ENCODE data around the gene AAMDC. TPM values are rescaled to one million over a fixed set of nuclear protein-coding genes. Genes with fewer than 3 reads are reported as not detected.

The AAMDC gene
- polyA plus RNA-seq, 3 donors = 8.9 to 32.9 (median 28.1) TPM

DNA sequence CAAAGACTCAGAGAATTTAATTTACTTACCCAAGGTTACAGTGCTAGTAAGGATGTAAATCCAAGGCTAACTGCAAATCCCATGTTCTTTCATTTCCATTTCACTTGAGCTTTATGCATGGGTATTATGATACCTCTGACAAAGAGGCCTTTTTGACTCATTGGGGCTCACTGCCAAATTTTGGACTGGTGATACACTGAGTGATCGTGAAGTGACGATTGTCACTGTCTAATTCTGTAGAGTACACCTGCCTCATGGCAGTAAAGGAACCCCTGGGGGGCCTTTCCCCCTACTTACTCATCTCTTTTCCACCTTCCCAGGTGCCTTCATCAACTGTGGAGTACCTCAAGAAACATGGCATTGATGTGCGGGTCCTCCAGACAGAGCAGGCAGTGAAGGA lies 50.9 kb downstream of the AAMDC start:
- 100% methylated on average over 1 of the region's 3 CpGs for WGBS (ENCODE audit: insufficient coverage)
- no peak for TF ChIP-seq CTCF (IDR thresholded peaks at IDR 0.05)
- Mint-ChIP-seq H3K4me3 (no peak overlapping the region), H3K27me3 (ENCODE audit: low read depth in 3 of 3) (no peaks in the 10 kb centered on the region), H3K27ac (no peak overlapping the region), H3K36me3 (peaks cover 35 to 57% of the 10 kb centered on the region in 2 donors), H3K9me3 (no peaks in the 10 kb centered on the region), H3K4me1 (no peaks in the 10 kb centered on the region)
- DNase-seq = no peak
- Histone ChIP-seq H3K79me2 (ENCODE audit: insufficient read depth, low read length) (no peaks in the 10 kb centered on the region), H3K4me2 (replicated peaks; ENCODE audit: extremely low read depth, low read length, poor library complexity, severe bottlenecking) (no peak overlapping the region), H4K20me1 (ENCODE audit: insufficient read depth, low read length) (no peaks in the 10 kb centered on the region), H3K27ac (ENCODE audit: low read depth in 1 of 2, low read length in 2 of 2) (no peak overlapping the region), H3K4me3 (replicated peaks in 1 of 3; ENCODE audit: low read depth in 2 of 3, low read length in 3 of 3) (no peak overlapping the region), H3K36me3 (replicated peaks in 1 of 2; ENCODE audit: control insufficient read depth in 1 of 2, insufficient read depth in 2 of 2, low read length in 2 of 2) (peaks cover 41 to 64% of the 10 kb centered on the region in 2 donors), H3K9me3 (replicated peaks in 1 of 2; ENCODE audit: control insufficient read depth in 1 of 2, insufficient read depth in 1 of 2, low read length in 2 of 2) (no peaks in the 10 kb centered on the region), H3K9ac (ENCODE audit: insufficient read depth, low read length, poor library complexity, severe bottlenecking) (no peak overlapping the region), H2AFZ (ENCODE audit: insufficient read depth, low read depth, low read length, poor library complexity, severe bottlenecking) (no peak overlapping the region), H3K27me3 (ENCODE audit: control insufficient read depth in 2 of 2, insufficient read depth in 2 of 2, low read length in 2 of 2) (no peaks in the 10 kb centered on the region), H3K4me1 (ENCODE audit: control insufficient read depth in 1 of 2, insufficient read depth in 2 of 2, low read length in 2 of 2) (no peaks in the 10 kb centered on the region)
- intact Hi-C loops (cut with micrococcal nuclease) = no loop called here

GRCh38 chr11:77873345-77873744 lies 52.4 kb downstream of the AAMDC start:
- Histone ChIP-seq H4K20me1 (ENCODE audit: insufficient read depth, low read length) (no peaks in the 10 kb centered on the region), H2AFZ (ENCODE audit: insufficient read depth, low read depth, low read length, poor library complexity, severe bottlenecking) (no peak overlapping the region), H3K9ac (ENCODE audit: insufficient read depth, low read length, poor library complexity, severe bottlenecking) (no peak overlapping the region), H3K79me2 (ENCODE audit: insufficient read depth, low read length) (no peaks in the 10 kb centered on the region), H3K27ac (ENCODE audit: low read depth in 1 of 2, low read length in 2 of 2) (no peak overlapping the region), H3K4me3 (replicated peaks in 1 of 3; ENCODE audit: low read depth in 2 of 3, low read length in 3 of 3) (no peak overlapping the region), H3K36me3 (replicated peaks in 1 of 2; ENCODE audit: control insufficient read depth in 1 of 2, insufficient read depth in 2 of 2, low read length in 2 of 2) (peaks cover 54 to 79% of the 10 kb centered on the region in 2 donors), H3K27me3 (ENCODE audit: control insufficient read depth in 2 of 2, insufficient read depth in 2 of 2, low read length in 2 of 2) (no peaks in the 10 kb centered on the region), H3K4me2 (replicated peaks; ENCODE audit: extremely low read depth, low read length, poor library complexity, severe bottlenecking) (no peak overlapping the region), H3K4me1 (ENCODE audit: control insufficient read depth in 1 of 2, insufficient read depth in 2 of 2, low read length in 2 of 2) (no peaks in the 10 kb centered on the region), H3K9me3 (replicated peaks in 1 of 2; ENCODE audit: control insufficient read depth in 1 of 2, insufficient read depth in 1 of 2, low read length in 2 of 2) (no peaks in the 10 kb centered on the region)
- no peak for TF ChIP-seq CTCF (IDR thresholded peaks at IDR 0.05)
- H3K4me1 Mint-ChIP-seq = no peaks in the 10 kb centered on the region
- peaks cover 44 to 67% of the 10 kb centered on the region in 2 donors for H3K36me3 Mint-ChIP-seq
- no peak for DNase-seq
- no peak overlapping the region for H3K4me3 Mint-ChIP-seq
- no peaks in the 10 kb centered on the region for H3K9me3 Mint-ChIP-seq
- H3K27me3 Mint-ChIP-seq (ENCODE audit: low read depth in 3 of 3) = no peaks in the 10 kb centered on the region
- intact Hi-C loops (cut with micrococcal nuclease) = no loop called here
- no CpG with 5 or more reads among the region's 1 CpG for WGBS (ENCODE audit: insufficient coverage)
- no peak overlapping the region for H3K27ac Mint-ChIP-seq
